Mesothelial cell of epicardium (in vitro differentiated cells): ENCODE measurements around the gene ASTN1. TPM values are rescaled to one million over a fixed set of nuclear protein-coding genes. Genes with fewer than 3 reads are reported as not detected.

Experiments used
- DNase-seq, 2 experiments: peaks; one replicate each; pipeline ENCODE4 v3.0.0; 2021; ENCODE audit warnings: low spot score in 2 of 2; ENCODE audit not compliant: unreplicated experiment in 2 of 2
- H3K27ac Mint-ChIP-seq: 2 replicates; pipeline ENCODE4 v1.8.0; 2021; ENCODE audit warnings: mixed read lengths
- H3K27me3 Mint-ChIP-seq: 2 replicates; pipeline ENCODE4 v1.8.0; 2021; ENCODE audit warnings: low read depth, mixed read lengths
- H3K36me3 Mint-ChIP-seq: 2 replicates; pipeline ENCODE4 v1.8.0; 2021; ENCODE audit warnings: mixed read lengths
- H3K4me1 Mint-ChIP-seq: 2 replicates; pipeline ENCODE4 v1.8.0; 2021; ENCODE audit warnings: mixed read lengths
- H3K4me3 Mint-ChIP-seq: 2 replicates; pipeline ENCODE4 v1.8.0; 2021; ENCODE audit warnings: mild to moderate bottlenecking, moderate library complexity, mixed read lengths
- H3K9me3 Mint-ChIP-seq: 2 replicates; pipeline ENCODE4 v1.8.0; 2021; ENCODE audit warnings: mixed read lengths
- CTCF ChIP-seq: fragments of 200-600 bp; sonication (generic); IDR thresholded peaks from one replicate; pipeline ENCODE4 v1.5.0; 2021; ENCODE audit warnings: antibody characterized with exemption; ENCODE audit not compliant: unreplicated experiment
- total RNA-seq: library from RNA; stranded (reverse); gene quantifications from 3 replicates; pipeline ENCODE4 v1.2.1, GENCODE V29; 2021

ASTN1 gene
- total RNA-seq, 1 donor from 2014 or later, result 4.0 TPM

DNA sequence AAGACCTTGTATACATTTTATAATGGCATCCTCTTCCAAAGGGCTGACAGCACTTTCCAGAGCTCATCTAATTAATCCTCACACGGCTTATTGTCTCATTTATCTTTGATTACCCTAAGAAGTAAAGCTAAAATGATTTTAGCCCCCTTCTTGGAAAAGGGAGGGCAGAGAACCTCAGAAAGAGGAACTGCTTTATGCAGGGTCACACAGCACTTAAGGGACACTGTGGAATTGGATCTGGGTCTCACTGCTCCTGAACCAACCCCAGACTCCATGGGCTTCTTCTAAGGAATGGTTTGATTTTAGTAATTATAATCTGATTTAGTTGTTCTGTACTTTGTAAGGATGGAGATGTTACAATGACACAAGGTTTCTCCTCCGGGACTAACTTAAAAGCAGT lies 9.5 kb upstream of the ASTN1 start:
- no peaks in the 10 kb centered on the region for H3K36me3 Mint-ChIP-seq
- peaks cover 34% of the 10 kb centered on the region for H3K27me3 Mint-ChIP-seq
- H3K4me3 Mint-ChIP-seq, result no peak overlapping the region
- no peak for TF ChIP-seq CTCF
- H3K4me1 Mint-ChIP-seq, result no peaks in the 10 kb centered on the region
- no peak for DNase-seq
- H3K27ac Mint-ChIP-seq, result no peak overlapping the region
- H3K9me3 Mint-ChIP-seq, result no peaks in the 10 kb centered on the region

DNA sequence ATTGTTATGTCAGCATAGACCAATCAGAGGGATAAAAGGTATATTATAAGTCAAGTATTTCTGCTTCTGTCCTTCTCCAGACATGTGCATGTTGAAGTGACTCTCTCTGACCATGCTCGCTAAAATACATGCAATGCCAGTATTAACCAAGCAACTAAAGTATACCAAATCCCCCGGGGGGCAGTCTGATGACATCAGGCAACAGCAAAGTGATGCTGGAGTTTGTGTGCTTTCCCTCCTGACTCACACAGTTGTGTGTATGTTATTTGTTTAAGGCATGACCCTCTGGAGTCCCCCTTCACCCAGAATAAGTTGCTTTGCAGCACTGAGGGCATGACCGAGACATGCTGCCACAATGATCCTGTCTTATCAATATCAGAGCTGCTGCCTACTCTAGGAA lies 8.4 kb upstream of the ASTN1 start:
- DNase-seq, result no peak
- Mint-ChIP-seq H3K27ac (no peak overlapping the region), H3K27me3 (peaks cover 23% of the 10 kb centered on the region)

DNA sequence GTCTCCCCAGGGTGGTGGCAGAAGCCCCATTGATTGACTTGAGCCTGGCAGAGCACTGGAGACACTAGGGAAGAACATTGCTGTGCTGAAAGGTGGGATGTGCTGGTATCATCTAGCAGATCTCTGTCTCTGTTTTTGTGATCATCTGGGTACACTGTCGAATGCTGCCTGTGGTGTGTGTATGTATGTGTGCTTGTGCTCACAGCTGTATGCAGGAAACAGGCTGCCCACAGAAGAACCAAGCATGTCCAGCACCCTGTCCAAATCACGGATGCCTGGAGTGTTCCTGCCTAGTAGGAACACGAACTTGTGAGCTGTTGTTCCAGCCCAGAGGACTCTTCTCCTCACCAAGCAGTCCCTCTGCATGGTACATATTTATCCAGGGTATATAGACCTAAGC lies 7.8 kb upstream of the ASTN1 start:
- no peaks in the 10 kb centered on the region for H3K9me3 Mint-ChIP-seq
- H3K27me3 Mint-ChIP-seq, result peaks cover 17% of the 10 kb centered on the region
- no peak for TF ChIP-seq CTCF
- no peak overlapping the region for H3K27ac Mint-ChIP-seq
- no peaks in the 10 kb centered on the region for H3K4me1 Mint-ChIP-seq
- no peaks in the 10 kb centered on the region for H3K36me3 Mint-ChIP-seq
- DNase-seq, result no peak
- H3K4me3 Mint-ChIP-seq, result no peak overlapping the region

More for the DNA sequence above, 8.4 kb upstream of the ASTN1 start:
- no peaks in the 10 kb centered on the region for H3K4me1 Mint-ChIP-seq
- H3K4me3 Mint-ChIP-seq, result no peak overlapping the region
- no peaks in the 10 kb centered on the region for H3K9me3 Mint-ChIP-seq
- TF ChIP-seq CTCF, result no peak
- no peaks in the 10 kb centered on the region for H3K36me3 Mint-ChIP-seq

DNA sequence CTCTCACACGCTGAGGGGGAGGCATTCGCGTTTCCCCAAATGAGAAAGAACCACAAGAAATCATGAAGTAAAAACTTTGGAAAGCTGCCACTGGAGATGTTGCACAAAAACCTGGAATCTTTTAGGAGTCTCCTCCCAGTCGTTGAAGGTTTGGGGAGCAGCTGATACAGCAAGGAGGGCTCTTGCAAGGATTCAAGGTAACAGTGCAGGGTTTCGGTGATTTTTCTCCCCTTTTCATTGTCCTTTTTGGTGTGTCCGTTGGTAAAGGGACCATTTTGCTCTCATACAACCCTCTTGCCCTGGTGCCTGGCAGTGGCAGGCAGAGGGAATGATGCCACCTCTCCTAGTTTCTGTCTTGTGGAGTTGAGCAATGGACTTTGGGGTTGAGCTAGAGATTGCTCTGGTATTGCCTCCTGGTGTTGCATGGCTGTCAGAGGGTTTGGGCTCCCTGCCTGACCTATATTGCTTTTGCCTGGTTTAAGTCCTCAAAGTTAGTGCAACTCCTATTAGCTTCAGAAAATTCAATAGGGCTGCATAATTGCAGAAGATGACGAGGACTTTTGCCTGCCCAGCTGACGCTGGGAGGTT lies 7.1 kb upstream of the ASTN1 start:
- Mint-ChIP-seq H3K4me3 (no peak overlapping the region), H3K27ac (no peak overlapping the region), H3K9me3 (no peaks in the 10 kb centered on the region), H3K27me3 (peaks cover 10% of the 10 kb centered on the region), H3K4me1 (no peaks in the 10 kb centered on the region), H3K36me3 (no peaks in the 10 kb centered on the region)
- no peak for DNase-seq
- TF ChIP-seq CTCF, result no peak

DNA sequence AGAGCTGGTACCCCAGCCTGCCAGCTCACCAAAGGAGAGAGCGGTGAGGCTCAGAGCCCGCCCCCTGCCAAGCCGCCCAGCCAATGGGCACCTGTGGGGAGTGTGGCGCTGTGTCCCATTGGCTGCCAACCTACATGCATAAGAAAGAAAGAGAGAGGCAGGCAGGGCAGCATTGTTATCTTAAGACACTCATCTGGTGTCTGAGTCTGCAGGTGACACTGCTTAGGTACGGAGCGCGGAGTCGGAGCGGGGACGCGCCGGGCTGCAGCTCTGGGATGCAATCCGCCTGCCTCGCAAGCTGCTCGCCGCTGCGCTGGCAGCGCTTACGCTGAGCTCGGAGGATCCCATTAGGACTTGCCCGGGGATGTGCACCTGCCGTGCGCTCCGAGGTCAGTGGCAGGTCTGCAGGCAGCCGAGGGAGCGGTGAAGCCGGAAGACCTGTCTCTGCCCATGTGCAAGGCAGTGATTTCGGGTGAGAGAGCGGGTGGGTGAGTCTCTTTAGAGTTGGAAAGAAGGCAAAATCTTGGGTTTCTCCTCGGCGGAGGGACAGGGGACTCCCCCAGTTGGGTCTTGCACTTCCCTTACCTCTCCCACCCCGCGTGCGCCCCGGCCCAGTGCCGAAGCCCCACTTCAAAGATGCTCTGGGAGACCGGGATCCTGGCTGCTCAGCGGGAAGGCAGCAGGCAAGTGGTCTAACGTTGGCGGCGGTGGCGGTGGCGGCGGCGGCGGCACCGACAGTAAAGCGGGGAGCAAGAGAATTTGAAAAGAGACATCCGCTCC lies 6.4 kb upstream of the ASTN1 start, which contains the start of gene BRINP2:
Gene BRINP2 (plus strand): TSS at position 203 of the 780 bp plus-strand sequence. CDS start 58,919 bp downstream, outside the sequence.
- no peaks in the 10 kb centered on the region for H3K9me3 Mint-ChIP-seq
- no peak within 1 kb of the TSS for H3K27ac Mint-ChIP-seq
- H3K36me3 Mint-ChIP-seq, result no peaks in the 10 kb centered on the region
- no peak within 1 kb of the TSS for H3K4me3 Mint-ChIP-seq
- no peaks in the 10 kb centered on the region for H3K4me1 Mint-ChIP-seq
- TF ChIP-seq CTCF, result no peak
- peaks cover 6% of the 10 kb centered on the region for H3K27me3 Mint-ChIP-seq
- peak in 1 of 2 experiments; percentile 64 for DNase-seq
